Left renal pelvis (tissue), 4 donors: Measurements from ENCODE around the gene DMRT1. TPM values are rescaled to one million over a fixed set of nuclear protein-coding genes. Genes with fewer than 3 reads are reported as not detected.
"Not testable (repeated sequence)": the region's sequence is repeated elsewhere in the genome, so short reads cannot be mapped to it uniquely, and the experiment has no call there.

Experiments used
- DNase-seq, 4 donors: peaks; one replicate each; pipeline ENCODE4 v3.0.0-alpha.2; 2013; ENCODE audit warnings: low read depth in 4 of 4, low spot score in 3 of 4
- polyA plus RNA-seq, 4 donors: library from polyadenylated mRNA; unstranded; fragments of 120-200 nt; gene quantifications; one replicate each; pipeline ENCODE4 v1.2.1, GENCODE V29; 2013; ENCODE audit not compliant: insufficient read length in 4 of 4

Gene DMRT1
- polyA plus RNA-seq, 4 donors, result not detected

- DNase-seq, result no peak
Observed at GRCh38 chr9:982394-983230, 141.1 kb downstream of the DMRT1 start.

GRCh38 chr9:994005-994404, 152.5 kb downstream of the DMRT1 start:
- DNase-seq, result no peak

- no peak for DNase-seq
Observed at GRCh38 chr9:995192-995591, 153.7 kb downstream of the DMRT1 start.

GRCh38 chr9:995781-996180, 154.3 kb downstream of the DMRT1 start:
- DNase-seq, result no peak

- not testable (repeated sequence) for DNase-seq
Observed at GRCh38 chr9:998299-999110, 157.0 kb downstream of the DMRT1 start.

- no peak for DNase-seq
Observed at GRCh38 chr9:1001838-1002237, 160.3 kb downstream of the DMRT1 start.

- no peak for DNase-seq
Observed at GRCh38 chr9:1002678-1003077, 161.2 kb downstream of the DMRT1 start.

GRCh38 chr9:1005043-1005667, 163.7 kb downstream of the DMRT1 start:
- peak in 1 of 4 donors; percentile 31 for DNase-seq

GRCh38 chr9:1007312-1007711, 165.8 kb downstream of the DMRT1 start:
- no peak for DNase-seq

GRCh38 chr9:1008216-1008615, 166.7 kb downstream of the DMRT1 start:
- no peak for DNase-seq

GRCh38 chr9:1009101-1009707, 167.7 kb downstream of the DMRT1 start:
- DNase-seq, result peak in 1 of 4 donors; percentile 41

GRCh38 chr9:1013021-1013420, 171.5 kb downstream of the DMRT1 start:
- no peak for DNase-seq

GRCh38 chr9:1014225-1014624, 172.7 kb downstream of the DMRT1 start:
- no peak for DNase-seq

- no peak for DNase-seq
Observed at GRCh38 chr9:1014640-1015039, 173.1 kb downstream of the DMRT1 start.

GRCh38 chr9:1018121-1018520, 176.6 kb downstream of the DMRT1 start:
- DNase-seq, result no peak

Other genes with a start within 250 kb of the DMRT1 start
- gene DMRT3, start 135.0 kb downstream of the DMRT1 start, polyA plus RNA-seq, result 1 to 10 TPM; 1.4 to 2.1 (median 1.7) TPM
- 1 to 10 TPM; 1.8 to 5.9 (median 3.3) TPM for gene DMRT2, start 208.7 kb downstream of the DMRT1 start, polyA plus RNA-seq